Measurements from ENCODE around the gene CAMTA1.

GRCh38 chr1:6923416-6923815 is 138.2 kb downstream of the CAMTA1 start:
- TF ChIP-seq ZFP3 (CRISPR knock-in tag; IDR thresholded peaks at IDR 0.05): no peak
- TF ChIP-seq GLIS3 (CRISPR knock-in tag; IDR thresholded peaks at IDR 0.05): no peak
- no peak for TF ChIP-seq PPARA (CRISPR knock-in tag; IDR thresholded peaks at IDR 0.05; ENCODE audit: borderline replicate concordance)
- TF ChIP-seq CREB5 (CRISPR knock-in tag; IDR thresholded peaks at IDR 0.05; ENCODE audit: low read depth): no peak
